ENCODE results near the gene CDK14.
A peak's percentile ranks its signal among the peaks of the same experiment; 100 is the strongest.

Gene CDK14

DNA sequence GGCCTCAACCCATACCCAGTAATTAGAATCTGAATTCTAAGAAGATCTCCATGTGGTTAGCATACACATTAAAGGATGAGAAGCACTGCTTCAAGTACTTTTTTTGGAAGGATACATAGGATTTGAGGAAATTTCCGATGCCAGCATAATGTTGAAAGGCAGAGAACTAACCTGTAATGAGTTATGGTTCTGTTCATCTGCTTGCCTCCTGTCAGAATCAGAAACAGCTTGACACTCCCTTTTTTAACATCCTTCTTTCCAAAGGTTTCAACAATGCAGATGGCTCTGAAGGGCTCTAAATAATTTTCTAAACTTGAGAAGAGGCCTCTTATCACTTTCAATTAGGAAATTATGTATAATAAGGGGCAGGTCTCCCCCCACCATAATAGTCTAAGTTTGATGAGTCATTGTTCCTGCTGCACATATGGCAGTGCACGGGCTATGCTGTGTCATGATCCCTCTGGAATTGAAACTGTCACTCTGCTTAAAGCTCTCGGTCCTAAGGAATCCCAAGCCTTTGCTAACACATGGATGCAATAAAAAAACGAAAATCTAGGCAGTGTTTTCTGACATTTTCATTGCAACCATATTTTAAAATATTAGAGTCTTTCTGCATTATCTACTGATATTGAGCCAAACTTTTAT, 376.9 kb downstream of the CDK14 start:
- Histone ChIP-seq H3K36me3 (ENCODE audit: insufficient read depth, low read length) (peaks cover 29% of the 10 kb centered on the region), H3K4me3 (peak overlapping the region; percentile 23; the same call in 1 of the 2 replicates), H3K9ac (ENCODE audit: insufficient read length) (no peak overlapping the region), H3K27ac (peak overlapping the region; percentile 87), H3K9me3 (ENCODE audit: low read depth, low read length) (peaks cover 5% of the 10 kb centered on the region)
- DNase-seq (ENCODE audit: low read depth, low spot score), result no peak
- TF ChIP-seq POLR2AphosphoS5 (IDR thresholded peaks at IDR 0.05; ENCODE audit: borderline replicate concordance, low read depth, low read length), result no peak
- no peak for TF ChIP-seq FOXP2 (optimal IDR thresholded peaks at IDR 0.05; ENCODE audit: control extremely low read depth, extremely low read length, insufficient read depth)
- TF ChIP-seq EZH2 (IDR thresholded peaks at IDR 0.05), result no peak

DNA sequence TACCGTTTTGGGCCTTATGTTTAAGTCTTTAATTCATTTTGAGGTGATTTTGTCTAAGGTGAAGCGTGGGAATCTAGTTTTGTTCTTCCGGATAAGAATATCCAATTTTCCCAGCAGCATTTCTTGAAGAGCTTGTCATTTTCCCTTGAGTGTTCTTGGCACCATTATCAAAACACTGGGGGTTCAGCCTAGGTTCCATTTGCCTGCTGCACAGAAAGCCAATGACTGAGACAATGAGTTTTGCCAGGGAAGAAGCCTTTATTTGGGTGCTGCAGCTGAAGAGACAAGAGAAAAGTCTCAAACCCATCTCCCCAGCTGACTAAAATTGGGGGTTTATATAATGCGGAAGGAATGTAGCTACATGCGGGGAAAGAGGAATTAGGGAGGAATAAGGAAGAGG, 380.9 kb downstream of the CDK14 start:
- no peak overlapping the region for H3K9ac ChIP-seq (ENCODE audit: insufficient read length)
- peaks cover 52% of the 10 kb centered on the region for H3K36me3 ChIP-seq (ENCODE audit: insufficient read depth, low read length)
- no peak for DNase-seq (ENCODE audit: low read depth, low spot score)
- H3K9me3 ChIP-seq (ENCODE audit: low read depth, low read length), result peaks cover 9% of the 10 kb centered on the region
- H3K27ac ChIP-seq, result no peak overlapping the region
- TF ChIP-seq POLR2AphosphoS5 (IDR thresholded peaks at IDR 0.05; ENCODE audit: borderline replicate concordance, low read depth, low read length) (no peak), FOXP2 (optimal IDR thresholded peaks at IDR 0.05; ENCODE audit: control extremely low read depth, extremely low read length, insufficient read depth) (no peak), EZH2 (IDR thresholded peaks at IDR 0.05) (no peak)
- H3K4me3 ChIP-seq, result no peak overlapping the region

DNA sequence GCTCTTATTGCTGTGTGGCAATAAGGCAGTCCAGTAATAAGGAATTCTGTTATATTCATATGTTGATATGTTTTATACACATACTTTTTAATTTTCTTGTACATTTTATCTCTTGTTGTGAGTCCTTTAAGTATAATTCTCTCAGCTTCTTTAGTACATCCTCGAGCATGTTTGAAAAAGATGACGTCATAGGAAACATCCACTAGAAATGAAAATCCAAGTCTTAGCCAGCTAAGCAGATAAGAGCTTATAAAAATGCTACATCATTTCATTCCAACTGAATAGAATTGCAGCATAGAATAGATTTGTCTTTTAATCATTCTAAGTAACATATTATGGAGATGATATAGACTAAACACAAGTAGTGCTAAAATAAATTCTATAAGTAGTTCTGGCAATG, 384.4 kb downstream of the CDK14 start:
- no peak for DNase-seq (ENCODE audit: low read depth, low spot score)
- TF ChIP-seq EZH2 (IDR thresholded peaks at IDR 0.05), result no peak
- no peak for TF ChIP-seq POLR2AphosphoS5 (IDR thresholded peaks at IDR 0.05; ENCODE audit: borderline replicate concordance, low read depth, low read length)
- TF ChIP-seq FOXP2 (optimal IDR thresholded peaks at IDR 0.05; ENCODE audit: control extremely low read depth, extremely low read length, insufficient read depth), result no peak
- no peak overlapping the region for H3K9ac ChIP-seq (ENCODE audit: insufficient read length)
- no peak overlapping the region for H3K4me3 ChIP-seq
- H3K36me3 ChIP-seq (ENCODE audit: insufficient read depth, low read length), result peaks cover 67% of the 10 kb centered on the region
- no peak overlapping the region for H3K27ac ChIP-seq
- H3K9me3 ChIP-seq (ENCODE audit: low read depth, low read length), result peaks cover 9% of the 10 kb centered on the region

DNA sequence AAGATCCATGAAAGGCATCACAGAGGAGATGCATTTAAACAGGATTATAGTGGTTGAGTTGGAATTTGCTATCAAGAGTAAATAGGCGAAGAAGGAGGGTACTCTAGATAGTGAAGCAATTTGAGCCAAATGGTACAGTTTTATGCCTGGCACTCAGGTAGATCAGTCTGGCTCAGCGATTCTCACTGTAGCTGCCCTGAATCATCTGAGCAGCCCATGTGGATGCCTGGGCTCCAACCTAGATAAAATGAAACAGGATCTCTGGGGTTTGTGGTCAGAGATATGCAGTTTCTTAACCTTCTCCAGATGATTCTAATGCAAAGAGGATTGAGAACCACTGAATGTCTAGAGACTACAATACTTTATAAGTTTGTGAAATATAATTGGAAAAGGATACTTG, 386.1 kb downstream of the CDK14 start:
- no peak overlapping the region for H3K4me3 ChIP-seq
- peaks cover 4% of the 10 kb centered on the region; the same call in 1 of the 2 replicates for H3K9me3 ChIP-seq (ENCODE audit: low read depth, low read length)
- peaks cover 52% of the 10 kb centered on the region for H3K36me3 ChIP-seq (ENCODE audit: insufficient read depth, low read length)
- H3K27ac ChIP-seq, result no peak overlapping the region
- TF ChIP-seq POLR2AphosphoS5 (IDR thresholded peaks at IDR 0.05; ENCODE audit: borderline replicate concordance, low read depth, low read length), result no peak
- TF ChIP-seq EZH2 (IDR thresholded peaks at IDR 0.05), result no peak
- TF ChIP-seq FOXP2 (optimal IDR thresholded peaks at IDR 0.05; ENCODE audit: control extremely low read depth, extremely low read length, insufficient read depth), result no peak
- H3K9ac ChIP-seq (ENCODE audit: insufficient read length), result no peak overlapping the region
- DNase-seq (ENCODE audit: low read depth, low spot score), result no peak

DNA sequence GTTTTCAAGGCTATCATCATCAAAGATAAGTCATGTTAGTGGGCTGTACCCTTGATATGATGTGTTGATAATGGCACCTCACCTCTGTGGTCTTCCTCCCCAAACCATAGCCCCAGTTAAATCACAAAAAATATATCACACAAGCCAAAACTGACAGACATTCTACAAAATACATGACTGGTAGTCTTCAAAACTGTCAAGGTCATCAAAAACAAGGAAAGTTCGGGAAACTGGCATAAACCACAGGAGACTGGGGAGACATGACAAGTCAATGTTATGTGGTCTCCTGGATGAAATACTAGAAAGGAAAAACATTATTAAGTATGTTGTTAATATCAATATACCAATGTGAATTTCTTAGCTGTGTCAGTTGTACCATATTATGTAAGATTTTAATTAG, 388.6 kb downstream of the CDK14 start:
- Histone ChIP-seq H3K9ac (ENCODE audit: insufficient read length) (no peak overlapping the region), H3K36me3 (ENCODE audit: insufficient read depth, low read length) (peaks cover 39% of the 10 kb centered on the region), H3K9me3 (ENCODE audit: low read depth, low read length) (peaks cover 4% of the 10 kb centered on the region; the same call in 1 of the 2 replicates), H3K4me3 (no peak overlapping the region), H3K27ac (no peak overlapping the region)
- DNase-seq (ENCODE audit: low read depth, low spot score), result no peak
- TF ChIP-seq FOXP2 (optimal IDR thresholded peaks at IDR 0.05; ENCODE audit: control extremely low read depth, extremely low read length, insufficient read depth) (no peak), POLR2AphosphoS5 (IDR thresholded peaks at IDR 0.05; ENCODE audit: borderline replicate concordance, low read depth, low read length) (no peak), EZH2 (IDR thresholded peaks at IDR 0.05) (no peak)

DNA sequence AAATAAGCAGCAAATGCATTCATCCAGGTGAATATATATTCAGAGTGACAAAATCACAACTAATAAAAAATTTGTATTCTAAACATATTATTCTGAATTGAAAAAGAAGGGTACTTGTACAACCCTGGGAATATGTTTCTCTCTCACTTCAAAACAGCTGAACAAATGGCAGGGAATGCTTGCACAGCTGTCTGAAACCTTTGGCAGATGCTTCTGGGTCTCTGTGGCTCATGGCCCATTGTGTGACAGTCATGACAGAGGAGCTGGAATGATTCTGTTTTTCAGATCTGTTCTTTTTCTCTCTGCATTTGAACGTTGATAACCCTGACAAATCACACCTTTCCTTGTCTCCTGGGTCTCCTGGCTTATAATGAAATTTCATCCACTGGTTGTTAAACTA, 392.4 kb downstream of the CDK14 start:
- Histone ChIP-seq H3K4me3 (no peak overlapping the region), H3K36me3 (ENCODE audit: insufficient read depth, low read length) (peaks cover 18% of the 10 kb centered on the region), H3K9me3 (ENCODE audit: low read depth, low read length) (no peaks in the 10 kb centered on the region), H3K27ac (no peak overlapping the region), H3K9ac (ENCODE audit: insufficient read length) (no peak overlapping the region)
- no peak for DNase-seq (ENCODE audit: low read depth, low spot score)
- TF ChIP-seq FOXP2 (optimal IDR thresholded peaks at IDR 0.05; ENCODE audit: control extremely low read depth, extremely low read length, insufficient read depth) (no peak), EZH2 (IDR thresholded peaks at IDR 0.05) (no peak), POLR2AphosphoS5 (IDR thresholded peaks at IDR 0.05; ENCODE audit: borderline replicate concordance, low read depth, low read length) (no peak)

DNA sequence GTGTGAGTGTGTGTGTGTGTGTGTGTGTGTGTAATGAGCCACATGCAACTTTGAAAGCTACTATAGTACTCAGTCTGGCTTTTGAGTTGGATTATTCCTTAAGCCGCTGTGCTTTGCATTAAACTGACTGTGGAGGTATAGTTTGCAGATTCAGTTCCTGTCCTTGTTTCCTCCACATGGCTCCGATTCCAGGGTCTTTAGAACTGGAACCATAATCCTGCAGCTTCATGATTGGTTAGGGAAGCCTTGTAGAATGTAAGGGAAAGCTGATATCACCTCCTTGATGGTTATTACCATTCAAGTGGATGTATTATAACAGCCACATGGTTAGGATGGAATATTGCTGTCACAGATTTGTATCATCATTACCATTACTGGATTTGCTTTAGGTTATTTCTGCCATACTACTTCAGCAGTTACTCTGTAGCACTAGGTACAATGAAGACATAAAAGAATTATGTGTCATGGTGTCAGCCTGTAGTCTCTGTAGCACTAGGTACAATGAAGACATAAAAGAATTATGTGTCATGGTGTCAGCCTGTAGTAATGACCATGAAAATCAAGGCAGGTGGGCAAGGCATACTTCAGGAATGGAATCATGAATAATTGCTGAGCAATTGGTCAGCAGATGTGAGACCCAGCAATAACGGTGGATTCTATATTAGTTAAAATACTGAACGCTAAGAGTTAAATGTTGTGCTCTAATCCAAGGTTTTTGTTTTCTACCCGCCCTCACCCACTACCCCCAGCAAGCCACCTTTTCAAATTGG, 393.1 kb downstream of the CDK14 start:
- Histone ChIP-seq H3K36me3 (ENCODE audit: insufficient read depth, low read length) (peaks cover 13% of the 10 kb centered on the region), H3K27ac (no peak overlapping the region), H3K9ac (ENCODE audit: insufficient read length) (no peak overlapping the region), H3K4me3 (no peak overlapping the region), H3K9me3 (ENCODE audit: low read depth, low read length) (no peaks in the 10 kb centered on the region)
- TF ChIP-seq POLR2AphosphoS5 (IDR thresholded peaks at IDR 0.05; ENCODE audit: borderline replicate concordance, low read depth, low read length) (no peak), EZH2 (IDR thresholded peaks at IDR 0.05) (no peak), FOXP2 (optimal IDR thresholded peaks at IDR 0.05; ENCODE audit: control extremely low read depth, extremely low read length, insufficient read depth) (no peak)
- no peak for DNase-seq (ENCODE audit: low read depth, low spot score)

DNA sequence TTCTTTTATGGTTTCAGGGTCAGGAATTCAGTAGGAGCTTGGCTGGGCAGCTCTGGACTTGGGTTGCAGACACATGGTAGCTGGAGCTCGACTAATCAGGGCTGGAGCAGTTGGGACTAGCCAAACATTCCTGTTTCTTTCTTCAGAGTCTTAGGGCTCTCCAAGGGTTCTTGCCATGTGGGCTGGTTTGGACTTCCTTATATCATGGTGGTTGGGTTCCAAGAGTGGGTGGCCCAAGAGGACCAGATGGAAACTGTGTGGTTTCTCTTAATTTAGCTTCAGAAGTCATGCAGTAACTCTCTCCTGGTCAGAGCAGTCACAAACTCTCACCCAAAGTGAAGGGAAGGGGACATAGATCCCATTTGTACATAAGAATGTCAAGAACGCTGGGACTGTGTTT, 398.0 kb downstream of the CDK14 start:
- Histone ChIP-seq H3K9me3 (ENCODE audit: low read depth, low read length) (no peaks in the 10 kb centered on the region), H3K27ac (no peak overlapping the region), H3K36me3 (ENCODE audit: insufficient read depth, low read length) (peaks cover 15% of the 10 kb centered on the region; the same call in 1 of the 2 replicates), H3K9ac (ENCODE audit: insufficient read length) (no peak overlapping the region), H3K4me3 (no peak overlapping the region)
- no peak for DNase-seq (ENCODE audit: low read depth, low spot score)
- TF ChIP-seq POLR2AphosphoS5 (IDR thresholded peaks at IDR 0.05; ENCODE audit: borderline replicate concordance, low read depth, low read length), result no peak
- no peak for TF ChIP-seq FOXP2 (optimal IDR thresholded peaks at IDR 0.05; ENCODE audit: control extremely low read depth, extremely low read length, insufficient read depth)
- no peak for TF ChIP-seq EZH2 (IDR thresholded peaks at IDR 0.05)

All from SK-N-MC (cell line).